Ovary (tissue), 3 donors: ENCODE results near the gene KAZALD1.

ENCODE experiments used
- CTCF ChIP-seq, 3 donors: fragments of 450-650 bp in 2 of 3; fragments of 200-600 bp in 1 of 3; IDR thresholded peaks; one replicate each; pipeline versions ENCODE4 v1.5.1 to v1.8.0; 2016 to 2022; ENCODE audit warnings: antibody characterized with exemption in 3 of 3, mild to moderate bottlenecking in 1 of 3
- POLR2A ChIP-seq: fragments of 450-650 bp; IDR thresholded peaks from one replicate; pipeline ENCODE4 v1.6.1; 2017; ENCODE audit warnings: antibody characterized with exemption, mild to moderate bottlenecking, moderate library complexity
- donor health status: DM: no; HTN: no; CAD: no.

- no peak for TF ChIP-seq CTCF (IDR thresholded peaks at IDR 0.05)
- no peak for TF ChIP-seq POLR2A
Measured at GRCh38 chr10:101103430-101103829, 41.6 kb downstream of the KAZALD1 start.
